GM21528 (cell line): ENCODE results near the gene EBF4.

Source experiments
- ATAC-seq: cut with Tn5 transposase; IDR thresholded peaks from one replicate; pipeline ENCODE4 v1.9.1; 2021; ENCODE audit warnings: mild to moderate bottlenecking, moderate library complexity; ENCODE audit not compliant: unreplicated experiment, low FRiP score

The EBF4 gene

DNA sequence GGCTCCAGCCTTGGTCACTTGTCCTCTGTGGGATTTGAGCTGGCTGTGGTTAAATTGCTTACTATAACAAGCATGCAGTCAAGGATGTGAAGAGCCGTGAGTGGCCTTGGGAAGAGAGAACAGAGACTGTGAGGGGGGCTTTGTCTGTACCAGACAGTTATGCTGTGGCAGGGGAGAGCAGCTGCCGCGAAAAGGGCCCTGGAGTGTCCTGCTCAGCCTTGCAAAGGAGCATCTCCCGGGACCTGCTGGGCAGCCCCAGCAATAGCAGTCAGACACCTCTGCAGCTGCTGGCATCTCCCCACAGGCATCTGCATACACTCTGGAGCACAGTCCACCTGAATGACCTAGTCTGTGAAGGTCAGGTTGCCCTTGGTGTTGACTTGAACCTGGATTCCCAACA lies 6.3 kb downstream of the EBF4 start:
- no peak for ATAC-seq

DNA sequence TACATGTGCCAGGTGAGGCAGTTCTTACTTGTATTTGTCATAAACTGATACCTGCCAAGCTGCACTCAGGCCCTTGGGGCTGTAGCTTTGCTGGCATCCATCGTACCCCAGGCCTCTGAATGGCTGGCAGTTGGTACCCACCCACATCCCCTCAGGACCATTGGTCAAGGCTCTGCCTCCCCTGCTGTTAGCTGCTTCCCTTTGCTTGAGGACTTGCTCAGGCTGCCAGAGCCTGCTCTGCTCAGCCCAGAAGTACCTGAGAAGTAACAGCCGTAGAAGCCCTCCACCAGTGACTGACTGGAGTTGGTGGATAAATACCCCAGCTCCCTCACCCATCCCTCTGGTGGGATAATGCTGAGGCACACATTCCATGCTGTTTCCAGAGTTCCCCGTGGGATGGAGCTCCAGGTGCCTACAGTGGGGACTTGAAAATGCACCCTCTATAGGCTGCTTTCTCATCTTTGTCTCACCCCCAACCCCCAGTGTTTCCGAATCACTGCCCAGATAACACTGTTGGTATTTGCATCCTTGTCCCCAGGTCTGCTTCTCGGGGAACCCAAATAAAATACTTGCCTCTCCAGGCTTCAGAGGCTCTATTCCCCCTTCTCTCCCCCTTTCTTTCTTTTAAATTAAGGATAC lies 7.3 kb downstream of the EBF4 start:
- no peak for ATAC-seq

DNA sequence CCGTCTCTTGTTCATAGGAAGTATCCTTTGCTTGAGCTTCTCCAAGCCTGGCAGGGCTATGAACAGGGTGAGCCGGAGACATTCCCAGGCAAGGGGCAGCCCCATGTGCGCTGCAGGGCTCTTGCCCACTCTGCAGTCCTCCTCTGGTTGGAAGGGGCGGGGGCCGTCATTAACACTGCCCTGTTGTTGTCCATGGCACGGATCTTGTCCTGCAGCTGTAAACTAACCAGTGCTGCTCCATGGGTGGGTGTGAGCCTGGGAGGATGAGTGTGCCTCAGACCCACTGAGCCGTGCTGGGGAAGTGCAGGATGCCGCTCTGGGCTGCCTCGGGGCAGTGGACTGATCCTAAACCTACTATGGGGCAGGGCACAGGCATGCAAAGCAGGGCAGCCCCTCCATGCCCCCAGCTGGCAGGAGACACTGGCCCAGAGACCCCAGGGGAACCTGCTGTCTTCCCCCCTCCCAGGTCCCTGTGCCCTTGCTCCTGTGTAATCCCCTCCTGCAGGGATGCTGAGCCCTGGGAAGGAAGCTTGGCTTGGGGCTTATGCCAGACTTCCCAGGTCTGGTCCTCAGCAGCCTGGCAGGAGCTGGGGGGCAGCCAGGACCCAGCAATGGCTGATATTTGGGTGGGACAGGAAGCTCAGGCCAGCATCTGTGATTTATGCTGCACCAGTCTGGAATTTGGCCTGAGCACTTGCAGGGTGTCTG lies 8.5 kb downstream of the EBF4 start:
- no peak for ATAC-seq

DNA sequence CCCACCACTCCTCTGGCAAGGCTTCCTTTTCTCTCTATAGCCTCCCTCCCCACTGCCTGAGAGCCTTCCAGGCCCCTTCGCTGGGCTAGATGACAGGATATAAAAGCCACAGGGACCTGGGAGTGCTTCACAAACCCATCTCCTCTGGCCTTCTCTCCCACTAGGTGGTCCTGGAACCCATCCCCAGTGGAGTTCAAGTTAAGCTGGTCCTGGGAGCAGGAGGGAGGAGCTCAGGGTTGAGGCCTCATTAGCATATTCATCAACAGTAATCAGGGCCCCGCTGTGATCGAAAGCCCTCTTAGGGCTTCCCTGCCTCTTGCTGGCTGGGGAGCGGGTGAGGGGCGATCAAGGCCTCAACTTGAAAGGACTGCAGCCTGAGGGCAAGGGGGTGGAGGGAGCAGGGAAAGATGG lies 9.1 kb downstream of the EBF4 start:
- ATAC-seq, result no peak

DNA sequence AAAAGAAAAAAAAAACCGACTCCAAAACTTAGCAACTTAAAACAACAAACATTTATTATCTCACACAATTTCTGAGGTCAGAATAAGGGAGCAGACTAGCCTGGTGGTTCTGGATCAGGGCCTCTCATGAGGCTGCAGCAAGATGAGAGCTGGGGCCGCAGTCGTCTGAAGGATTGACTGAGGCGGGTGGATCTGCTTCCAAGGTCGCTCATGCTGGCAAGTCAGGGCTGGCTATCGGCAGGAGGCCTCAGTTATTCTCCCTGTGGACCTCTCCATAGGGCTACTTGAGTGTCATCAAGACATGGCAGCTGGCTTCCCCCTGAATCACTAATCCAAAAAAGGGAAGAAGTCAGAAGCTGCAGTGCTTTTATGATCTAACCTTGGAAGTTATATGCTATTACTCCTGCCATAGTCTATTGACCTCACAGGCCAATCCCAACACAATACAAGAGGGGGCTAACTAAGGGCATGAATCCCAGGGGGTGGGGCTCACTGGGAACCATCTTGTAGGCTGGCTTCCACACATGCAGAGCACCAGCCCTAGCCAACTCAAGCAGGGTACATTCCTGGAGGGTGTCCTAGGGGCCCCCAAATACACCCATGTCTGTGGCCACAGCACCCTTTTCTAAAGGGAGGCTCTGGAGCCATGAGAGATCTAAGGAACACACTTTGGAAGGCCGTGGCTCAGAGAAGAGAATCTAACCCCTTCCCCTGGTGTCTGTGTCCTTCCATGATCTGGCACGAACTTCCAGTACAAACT lies 11.3 kb downstream of the EBF4 start:
- ATAC-seq, result no peak

DNA sequence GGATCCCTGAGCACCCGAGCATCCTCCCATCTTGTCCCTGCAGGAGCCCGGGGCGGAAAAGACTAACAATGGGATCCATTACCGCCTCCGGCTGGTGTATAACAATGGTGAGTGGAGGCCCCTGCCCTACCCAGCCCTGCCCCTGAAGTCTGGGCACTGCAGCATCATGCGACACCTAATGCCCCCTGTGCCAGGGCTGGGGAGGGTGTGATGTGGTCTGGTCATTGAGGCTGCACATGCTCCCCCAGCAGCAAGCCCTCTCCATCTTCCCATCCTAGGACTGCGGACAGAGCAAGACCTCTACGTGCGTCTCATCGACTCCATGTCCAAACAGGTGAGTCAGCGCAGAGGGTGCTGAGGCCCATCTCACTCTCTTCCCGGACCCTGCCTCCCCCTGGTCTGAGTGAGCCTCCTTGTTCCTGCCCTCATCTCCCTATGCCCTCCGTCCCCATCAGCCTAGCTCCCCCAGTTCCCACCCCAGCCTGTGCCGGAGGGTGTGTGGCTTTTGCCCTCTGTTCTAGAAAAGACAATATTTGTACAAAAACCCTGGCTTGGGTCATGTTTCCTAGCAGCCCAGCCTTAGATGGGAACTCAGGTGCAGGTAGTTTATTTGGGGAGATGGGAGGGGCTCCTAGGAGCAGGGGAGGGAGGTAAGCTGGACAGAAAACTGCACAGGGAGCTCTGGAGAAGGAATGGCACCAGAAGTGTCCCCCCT lies 13.5 kb downstream of the EBF4 start:
- no peak for ATAC-seq

DNA sequence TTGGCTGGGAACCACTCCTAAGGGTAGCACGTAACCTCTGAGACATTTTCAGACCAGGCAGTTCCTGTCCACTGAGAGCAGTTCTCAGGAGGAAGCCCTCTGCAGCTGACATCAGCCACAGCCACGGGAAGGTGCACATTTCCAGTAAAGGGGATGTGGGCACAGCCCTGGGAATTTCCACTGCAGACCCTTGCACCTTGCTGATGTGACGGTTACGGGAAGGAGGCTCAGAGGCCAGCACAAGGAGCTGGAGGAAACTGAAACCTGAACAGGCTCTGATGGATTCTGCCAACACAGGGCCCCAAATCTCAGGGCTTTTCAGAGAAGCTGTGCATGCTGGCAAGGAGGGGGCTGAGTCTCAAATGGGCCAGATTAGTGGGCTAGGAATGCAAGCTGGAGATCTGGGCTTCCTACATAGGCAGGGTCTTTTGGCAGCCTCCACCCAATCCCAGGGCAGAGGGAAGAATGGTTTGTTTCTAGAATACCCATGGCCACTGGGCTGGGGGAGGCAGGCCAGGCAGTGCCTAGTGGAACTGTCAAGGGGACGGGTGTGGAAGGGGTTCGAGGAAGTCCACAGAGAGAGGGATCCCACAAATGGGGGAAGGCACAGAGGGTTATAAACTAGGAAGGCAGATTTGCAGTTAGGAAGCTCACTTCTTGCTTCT lies 14.2 kb downstream of the EBF4 start:
- ATAC-seq, result no peak

DNA sequence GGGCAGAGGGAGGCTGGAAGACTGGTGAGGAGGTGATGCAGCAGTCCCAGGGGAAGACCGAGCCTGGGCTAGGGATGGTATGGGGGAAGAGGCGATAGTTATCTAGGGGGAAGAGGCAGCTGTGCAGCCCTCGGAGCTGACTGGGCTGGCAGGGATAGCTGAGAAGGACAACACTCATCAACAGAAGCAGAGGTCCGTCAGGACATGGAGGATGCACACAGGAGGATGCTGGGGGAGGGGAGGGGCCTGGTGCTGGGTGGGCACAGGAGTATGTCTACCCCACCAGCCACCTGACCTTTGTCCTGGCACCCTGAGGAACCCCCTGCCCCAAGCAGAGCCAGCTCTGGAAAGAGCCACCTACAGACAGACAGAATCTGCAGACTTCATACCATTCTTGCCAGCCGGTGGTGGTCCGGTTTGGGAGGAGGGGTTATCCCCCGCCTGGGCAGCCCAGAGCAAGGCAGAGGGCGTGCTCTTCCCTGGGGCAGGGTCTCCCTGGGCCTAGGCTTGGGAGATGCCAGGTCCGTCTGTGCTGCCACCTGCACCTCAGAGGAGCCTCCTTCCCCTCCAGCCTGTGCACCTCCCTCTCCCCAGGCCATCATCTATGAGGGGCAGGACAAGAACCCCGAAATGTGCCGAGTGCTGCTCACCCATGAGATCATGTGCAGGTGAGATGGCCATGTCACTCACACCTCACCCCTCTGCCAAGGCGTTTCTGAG lies 14.9 kb downstream of the EBF4 start:
- no peak for ATAC-seq

DNA sequence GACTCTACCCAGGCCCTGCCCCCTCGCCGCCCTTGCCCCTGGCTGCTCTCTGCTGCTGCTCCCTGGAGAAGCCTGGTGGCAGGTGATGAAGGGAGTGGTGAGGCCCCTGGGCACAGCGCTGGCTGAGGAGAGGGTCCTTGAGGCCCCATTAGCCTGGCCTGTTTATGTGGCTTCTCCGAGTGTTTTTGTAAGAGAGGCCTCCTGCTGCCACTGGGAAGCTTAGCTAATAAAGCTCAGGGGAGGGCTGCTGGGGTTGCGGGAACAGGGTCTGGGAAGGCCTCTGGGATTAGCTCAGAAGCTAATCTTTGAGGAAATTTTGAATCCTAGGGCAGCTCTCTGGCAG lies 15.5 kb downstream of the EBF4 start:
- ATAC-seq, result no peak

DNA sequence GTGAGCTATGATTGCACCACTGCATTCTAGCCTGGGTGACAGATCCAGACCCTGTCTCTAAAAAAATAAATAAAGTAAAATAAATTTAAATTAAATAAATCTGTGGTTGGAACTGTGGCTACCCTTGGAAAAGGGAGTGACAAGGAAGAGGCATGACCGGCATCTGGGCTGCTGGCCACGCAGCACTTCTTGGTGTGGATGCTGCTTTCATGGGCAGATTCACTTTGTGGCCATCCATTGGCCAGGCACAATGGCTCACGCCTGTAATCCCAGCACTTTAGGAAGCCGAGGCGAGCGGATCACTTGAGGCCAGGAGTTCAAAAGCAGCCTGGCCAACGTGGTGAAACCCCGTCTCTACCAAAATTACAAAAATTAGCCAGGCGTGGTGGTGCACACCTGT lies 16.1 kb downstream of the EBF4 start:
- no peak for ATAC-seq

DNA sequence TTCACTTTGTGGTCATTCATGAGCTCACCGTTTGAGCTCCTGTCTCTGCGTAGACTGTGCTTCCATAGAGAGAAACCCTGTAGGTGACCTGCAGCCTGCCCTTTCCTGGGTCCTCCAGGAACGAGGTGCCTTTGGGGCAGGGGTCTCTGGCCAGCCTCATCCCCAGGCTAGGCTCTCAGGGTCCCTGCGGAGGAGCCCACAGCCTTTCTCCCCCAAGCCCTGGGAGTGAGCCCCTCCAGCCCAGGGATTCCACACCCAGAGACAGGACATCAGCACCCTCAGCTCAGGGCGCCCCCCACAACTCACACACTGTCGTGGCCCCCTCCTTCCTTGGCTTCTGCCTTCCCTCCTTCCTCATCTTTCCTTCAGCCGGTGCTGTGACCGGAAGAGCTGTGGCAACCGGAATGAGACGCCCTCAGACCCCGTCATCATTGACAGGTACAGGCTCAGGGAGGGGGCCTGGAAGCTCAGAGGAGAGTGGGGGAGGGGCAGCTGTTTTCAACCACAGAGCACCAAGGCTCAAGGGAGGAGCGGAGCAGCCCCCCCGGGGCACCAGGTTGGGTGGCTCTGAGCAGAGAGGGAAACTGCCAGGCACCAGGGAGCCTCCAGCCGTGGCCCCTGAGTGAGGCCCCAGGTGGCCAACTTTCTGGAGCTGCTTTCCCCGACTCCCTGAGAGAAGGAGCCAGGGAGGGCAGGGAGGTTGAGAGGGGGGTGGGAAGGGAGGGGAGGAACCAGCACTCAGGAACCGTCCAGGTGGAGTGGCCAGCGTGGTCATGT lies 16.8 kb downstream of the EBF4 start:
- no peak for ATAC-seq

DNA sequence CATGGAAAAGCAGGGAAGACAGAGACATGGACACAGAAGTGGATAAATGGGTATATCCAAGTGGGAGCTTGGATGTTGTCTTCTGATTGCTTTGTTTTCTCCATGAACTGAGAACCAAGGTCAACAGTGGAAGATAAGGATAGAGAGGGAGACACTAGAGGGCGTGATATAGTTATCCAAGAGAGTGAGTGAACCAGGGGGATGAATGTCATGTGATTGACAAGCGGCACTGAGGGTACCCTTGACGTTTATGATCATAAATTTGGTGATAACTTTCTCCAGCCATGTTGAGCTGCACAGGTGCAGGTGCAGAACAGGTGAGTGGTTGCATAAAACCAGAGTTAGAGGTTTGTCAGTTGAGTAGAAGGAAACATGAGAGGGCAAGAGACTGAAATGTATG lies 20.7 kb downstream of the EBF4 start:
- no peak for ATAC-seq

DNA sequence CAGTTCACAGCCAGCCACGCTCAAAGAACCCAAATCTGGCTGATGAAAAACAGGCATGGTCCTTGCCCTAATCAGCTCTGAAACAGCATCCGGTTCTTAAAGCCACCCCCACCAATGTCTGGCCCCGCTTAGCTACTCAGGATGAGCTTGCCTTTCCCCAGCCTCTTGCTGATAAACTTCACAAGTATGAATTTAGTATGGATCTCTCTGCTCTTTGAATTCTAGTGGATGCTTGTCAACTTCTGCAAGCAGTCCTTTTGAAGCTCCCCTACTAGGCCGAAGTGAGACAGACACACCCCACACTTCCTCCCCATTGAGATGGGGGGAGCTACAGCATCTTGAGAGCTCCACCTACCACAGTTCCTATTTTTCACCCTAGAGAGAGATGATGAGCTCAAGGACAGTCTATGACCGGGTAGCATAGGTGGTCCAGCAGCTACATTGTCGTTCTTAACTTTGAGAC lies 36.7 kb downstream of the EBF4 start:
- ATAC-seq, result no peak

DNA sequence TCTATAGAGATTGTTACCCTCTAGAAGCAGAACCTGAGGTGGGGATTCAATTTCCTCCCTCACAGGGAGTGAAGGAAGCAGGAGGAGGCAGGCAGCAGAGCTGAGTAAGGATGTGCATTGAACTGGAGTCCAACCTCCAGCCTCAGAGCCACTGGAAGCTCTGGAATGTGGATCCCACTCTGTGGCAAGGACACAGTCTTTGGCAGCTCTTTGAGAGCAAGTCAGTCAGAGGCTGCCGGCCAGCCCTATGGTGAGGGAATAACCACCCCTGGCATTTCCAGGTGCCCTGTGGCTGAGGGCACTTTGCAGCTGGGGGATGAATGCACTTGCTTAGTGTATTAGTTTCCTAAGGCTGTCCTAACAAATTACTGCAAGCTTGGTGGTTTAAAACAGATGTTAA lies 37.2 kb downstream of the EBF4 start:
- ATAC-seq, result no peak

DNA sequence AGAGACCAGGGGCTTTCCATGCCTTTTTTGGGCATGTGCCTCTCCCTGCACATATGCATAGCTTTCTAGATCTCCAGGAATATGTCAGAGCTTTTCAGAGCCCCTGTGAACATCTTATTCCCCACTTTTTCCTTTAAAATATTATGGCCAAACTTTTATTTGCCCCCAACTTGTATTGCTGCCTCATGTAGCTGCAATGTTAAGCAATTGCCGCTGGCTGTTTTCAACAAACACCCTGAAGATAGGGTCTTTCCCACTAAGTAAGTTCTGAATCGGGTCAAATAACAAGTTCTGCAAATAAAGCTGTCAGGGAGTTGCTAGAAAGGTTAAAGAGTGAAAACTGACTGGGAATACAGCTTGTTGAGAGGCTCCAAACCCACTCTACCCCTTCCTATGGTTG lies 42.3 kb downstream of the EBF4 start:
- ATAC-seq, result no peak

DNA sequence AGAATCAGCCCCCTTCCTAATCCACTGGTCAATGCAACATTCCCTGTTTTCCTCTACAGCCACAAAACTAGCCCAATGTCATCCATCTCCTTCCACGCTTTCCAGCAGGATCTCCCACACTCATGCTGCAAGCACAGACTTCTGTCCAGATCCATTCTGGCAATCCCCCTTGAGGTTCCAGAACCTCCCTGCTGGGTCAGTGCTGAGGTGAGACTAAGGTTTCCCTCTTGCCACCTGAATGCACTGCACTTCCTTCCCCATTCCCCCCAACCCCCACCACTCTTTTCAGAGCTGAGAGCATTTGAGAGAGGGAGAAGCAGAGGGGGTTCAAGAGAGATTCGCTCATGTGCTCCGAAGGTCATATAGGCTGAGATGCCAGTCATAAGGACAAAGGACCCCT lies 43.9 kb downstream of the EBF4 start:
- ATAC-seq, result no peak

DNA sequence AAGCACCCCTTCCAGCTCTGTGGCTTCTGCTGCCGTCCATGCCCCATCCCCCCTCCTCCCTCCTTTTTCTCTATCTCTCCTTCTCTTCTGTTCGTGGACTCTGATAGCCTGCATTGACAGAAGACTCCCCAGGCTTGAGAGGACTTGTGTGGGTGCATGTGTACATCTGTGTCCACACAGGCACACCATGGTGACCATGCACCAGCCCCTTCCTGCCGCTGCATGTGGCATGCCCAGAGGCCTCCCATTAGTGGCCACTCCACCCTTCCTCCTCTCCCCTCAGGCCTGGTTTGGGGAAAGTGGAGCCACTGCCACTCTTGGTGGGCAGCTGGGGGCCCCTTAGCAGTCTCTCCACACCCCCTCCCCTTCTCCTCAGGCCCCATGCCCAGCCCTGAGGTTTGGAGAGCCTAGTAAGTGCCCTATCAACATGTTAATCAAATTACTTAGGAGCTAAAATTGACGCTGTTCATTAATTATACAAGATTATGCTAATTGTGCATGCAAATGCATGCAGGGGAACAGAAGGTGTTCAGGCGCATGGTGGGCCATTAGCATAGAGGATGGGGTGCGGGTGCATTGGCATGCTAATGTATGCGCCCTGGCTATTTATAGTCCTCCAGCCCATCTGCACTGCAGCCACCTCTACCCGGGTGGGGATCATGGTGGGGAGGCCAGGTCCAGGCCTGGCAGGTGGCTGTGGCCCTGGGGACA lies 45.9 kb downstream of the EBF4 start:
- no peak for ATAC-seq

DNA sequence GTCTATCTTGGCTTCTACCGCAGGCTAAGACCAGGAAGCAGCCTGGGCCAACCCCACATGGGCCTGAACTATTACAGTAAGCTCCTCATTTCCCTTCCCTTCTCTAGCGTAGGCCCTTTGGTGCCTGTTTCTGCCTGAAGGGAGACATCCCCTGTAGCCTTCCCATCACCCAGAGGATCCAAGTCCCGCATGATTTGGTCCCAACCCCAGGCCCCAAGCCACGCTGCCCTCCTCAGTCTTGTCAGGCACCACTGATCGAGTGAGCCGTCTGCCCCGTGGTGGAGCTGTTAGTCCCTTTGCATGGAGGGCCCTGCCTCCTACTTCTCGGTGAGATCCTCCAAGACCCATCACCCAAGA lies 46.4 kb downstream of the EBF4 start:
- ATAC-seq, result no peak

DNA sequence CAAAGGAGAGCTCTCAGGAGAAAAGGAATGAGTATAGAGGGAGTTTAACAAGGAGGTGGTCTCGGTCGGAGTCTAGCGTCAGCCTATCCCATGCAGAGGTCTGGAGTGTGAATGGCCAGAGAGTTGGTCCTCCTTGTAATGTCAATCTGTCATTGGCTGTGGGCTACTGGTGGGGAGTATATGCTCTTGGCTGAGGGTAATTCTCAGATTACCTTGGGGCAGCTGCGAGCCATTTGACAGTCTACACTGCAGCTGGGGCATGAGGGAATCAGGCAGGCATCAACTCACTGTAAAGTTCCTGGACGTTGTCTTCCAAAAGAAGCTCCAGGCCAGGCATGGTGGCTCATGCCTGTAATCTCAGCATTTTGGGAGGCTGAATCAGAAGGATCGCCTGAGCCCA lies 48.1 kb downstream of the EBF4 start:
- ATAC-seq, result no peak
